GM19099 (cell line): ENCODE data around the gene COX14.

ENCODE experiments used
- POLR2A ChIP-seq: IDR thresholded peaks from 3 replicates; pipeline ENCODE4 v1.6.1; 2011; ENCODE audit warnings: low read depth; ENCODE audit not compliant: insufficient read length; ENCODE audit errors: extremely low read depth

COX14 gene

DNA sequence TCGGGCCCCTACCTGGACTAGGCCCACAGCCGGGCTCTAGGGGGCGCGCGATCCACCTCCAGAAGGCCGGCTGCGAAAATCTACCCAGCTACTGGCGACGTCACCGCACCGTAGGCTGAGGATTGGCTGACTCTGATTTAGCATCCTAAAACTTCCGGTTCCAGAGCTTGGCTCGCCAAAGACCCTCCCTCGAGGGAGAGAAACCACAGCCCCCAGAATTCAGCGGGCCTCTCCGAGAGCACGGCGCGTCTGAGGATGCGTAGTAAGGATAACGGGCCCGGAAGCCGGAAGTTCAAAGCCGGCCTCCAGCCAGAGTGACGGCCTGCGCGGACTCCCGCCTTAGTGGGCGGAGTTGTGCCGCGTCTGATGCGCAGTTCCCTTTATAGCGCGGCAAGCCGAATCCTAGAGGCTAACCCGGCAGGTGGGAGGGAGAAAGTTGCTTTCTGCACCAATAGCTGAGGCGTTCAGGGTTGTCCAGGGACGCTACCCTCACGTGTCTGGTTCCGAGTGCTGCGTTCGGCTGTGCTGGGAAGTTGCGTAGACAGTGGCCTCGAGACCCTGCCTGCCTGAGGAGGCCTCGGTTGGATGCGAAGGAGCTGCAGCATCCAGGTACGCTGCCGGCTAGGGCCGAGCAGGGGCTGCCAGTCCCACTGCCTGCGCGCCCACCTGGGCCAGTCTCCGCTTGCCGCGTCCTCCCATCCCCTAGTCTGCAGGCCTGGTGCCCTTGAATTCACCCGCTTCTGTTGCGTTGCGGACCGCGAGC, at the start of gene COX14:
COX14 (plus strand) TSS at position 544 of the 763 bp plus-strand sequence. CDS start 7,808 bp downstream, outside the sequence.
- TF ChIP-seq POLR2A: peak; percentile 94

DNA sequence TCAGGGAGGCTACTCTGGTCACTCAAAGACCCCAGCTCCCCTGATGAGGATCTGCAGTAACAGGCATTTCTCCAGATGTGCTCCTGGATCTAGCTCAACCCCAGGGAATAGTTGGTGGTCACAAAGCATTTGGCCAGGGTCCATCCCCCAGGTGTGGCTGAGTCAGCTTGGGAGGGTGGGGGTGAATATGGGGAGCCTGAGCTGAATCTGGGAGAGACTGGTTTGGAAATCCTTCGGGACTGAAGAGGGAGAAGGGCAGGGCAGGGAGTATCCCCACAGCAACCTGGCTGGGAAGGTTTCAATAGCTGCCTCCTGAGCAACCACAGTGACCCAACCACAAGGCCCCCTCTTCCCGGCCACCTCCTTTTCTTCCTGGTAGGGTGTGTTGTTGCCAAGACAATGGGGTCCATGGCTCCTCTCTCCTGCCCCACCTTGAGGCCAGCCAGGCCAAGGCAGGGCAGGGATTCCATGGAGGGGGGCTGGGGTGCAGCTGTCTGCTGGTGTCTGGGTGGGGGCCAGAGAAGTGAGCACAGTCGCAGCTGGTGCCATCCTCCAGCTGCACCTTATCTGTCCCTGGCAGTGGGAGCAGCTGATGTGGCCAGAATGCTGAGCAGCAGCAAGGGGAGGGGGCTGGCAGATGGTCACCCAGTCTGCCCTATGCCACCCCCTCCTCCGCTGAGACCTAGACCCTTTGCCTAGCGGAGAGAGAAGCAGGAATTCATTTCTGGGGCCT, 49.1 kb upstream of the COX14 start:
- TF ChIP-seq POLR2A: no peak

DNA sequence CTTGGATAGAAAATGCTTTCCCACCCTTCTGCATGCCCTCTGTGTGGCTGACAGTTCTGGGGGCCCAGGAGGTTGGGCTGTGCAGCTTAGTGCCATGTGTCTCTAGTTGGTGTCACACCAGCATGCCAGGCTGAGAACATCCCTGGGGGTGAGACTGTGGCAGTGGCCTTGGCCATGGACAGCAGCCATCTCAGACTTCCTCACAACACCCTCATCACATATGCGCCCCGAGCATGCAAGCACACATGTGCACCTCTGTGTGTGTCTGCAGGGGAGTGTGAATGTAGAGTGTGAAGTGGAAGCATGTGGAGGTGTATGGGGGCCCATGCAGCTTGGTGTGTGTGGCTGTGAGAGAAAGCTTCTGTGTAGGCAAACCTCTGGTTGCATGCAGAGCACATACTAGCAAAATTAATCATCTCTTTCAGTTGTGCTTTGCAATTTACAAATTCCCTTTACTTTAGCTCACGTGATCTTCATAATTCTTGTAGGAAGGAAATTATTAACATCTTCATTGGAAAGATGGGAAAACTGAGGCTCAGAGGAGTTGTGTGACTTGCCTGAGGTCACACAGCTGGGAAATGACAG, 46.2 kb upstream of the COX14 start:
- TF ChIP-seq POLR2A: no peak

DNA sequence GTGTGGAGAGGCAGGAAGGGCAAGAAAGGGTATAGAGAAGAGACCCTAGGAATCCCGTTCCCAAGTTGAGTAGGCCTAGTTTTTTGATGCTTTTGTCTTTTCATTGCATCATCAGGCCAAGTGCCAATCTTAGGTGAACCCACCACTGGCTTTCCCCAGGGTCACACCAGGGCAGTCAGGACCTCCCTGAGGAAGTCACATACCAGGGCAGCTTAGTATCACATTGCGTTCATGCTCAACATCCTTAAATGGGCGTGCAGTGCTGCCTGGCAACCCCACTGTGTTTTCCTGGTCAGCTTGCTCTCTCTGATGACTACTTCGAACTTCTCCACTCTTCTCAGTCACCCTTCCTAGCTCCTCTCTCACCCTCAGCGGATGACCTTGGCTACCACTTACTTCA, 45.6 kb upstream of the COX14 start:
- no peak for TF ChIP-seq POLR2A

DNA sequence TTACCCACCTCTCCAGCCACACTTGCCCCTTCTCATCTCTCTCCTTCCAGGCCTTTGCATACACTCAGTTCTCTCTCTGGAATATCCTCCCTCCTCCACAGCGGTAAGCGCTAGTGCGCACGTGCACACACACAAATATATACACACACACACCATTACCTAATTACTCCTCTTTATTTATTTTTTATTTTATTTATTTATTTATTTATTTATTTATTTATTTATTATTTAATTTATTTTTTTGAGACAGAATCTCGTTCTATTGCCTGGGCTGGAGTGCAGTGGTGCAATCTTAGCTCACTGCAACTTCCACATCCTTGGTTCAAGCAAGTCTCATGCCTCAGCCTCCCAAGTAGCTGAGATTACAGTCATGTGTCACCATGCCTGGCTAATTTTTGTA, 43.0 kb upstream of the COX14 start:
- TF ChIP-seq POLR2A: no peak

DNA sequence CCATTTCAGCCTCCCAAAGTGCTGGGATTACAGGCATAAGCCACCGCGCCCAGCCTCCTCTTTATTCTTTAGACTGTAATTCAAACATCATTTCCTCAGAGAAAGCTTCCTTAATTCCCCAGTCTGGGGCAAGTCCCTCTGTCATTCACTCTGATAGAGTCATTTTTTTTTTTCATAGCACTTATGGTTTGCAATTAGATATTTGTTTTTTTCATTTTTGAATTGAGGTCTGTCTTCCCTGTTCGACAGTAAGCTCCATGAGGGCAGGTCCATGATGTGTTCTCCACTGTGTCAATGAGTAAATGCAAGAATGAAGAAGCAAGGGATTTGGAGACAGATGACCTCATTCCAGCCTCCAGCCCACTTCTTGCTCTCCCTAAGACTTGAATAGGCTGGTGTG, 42.5 kb upstream of the COX14 start:
- no peak for TF ChIP-seq POLR2A

DNA sequence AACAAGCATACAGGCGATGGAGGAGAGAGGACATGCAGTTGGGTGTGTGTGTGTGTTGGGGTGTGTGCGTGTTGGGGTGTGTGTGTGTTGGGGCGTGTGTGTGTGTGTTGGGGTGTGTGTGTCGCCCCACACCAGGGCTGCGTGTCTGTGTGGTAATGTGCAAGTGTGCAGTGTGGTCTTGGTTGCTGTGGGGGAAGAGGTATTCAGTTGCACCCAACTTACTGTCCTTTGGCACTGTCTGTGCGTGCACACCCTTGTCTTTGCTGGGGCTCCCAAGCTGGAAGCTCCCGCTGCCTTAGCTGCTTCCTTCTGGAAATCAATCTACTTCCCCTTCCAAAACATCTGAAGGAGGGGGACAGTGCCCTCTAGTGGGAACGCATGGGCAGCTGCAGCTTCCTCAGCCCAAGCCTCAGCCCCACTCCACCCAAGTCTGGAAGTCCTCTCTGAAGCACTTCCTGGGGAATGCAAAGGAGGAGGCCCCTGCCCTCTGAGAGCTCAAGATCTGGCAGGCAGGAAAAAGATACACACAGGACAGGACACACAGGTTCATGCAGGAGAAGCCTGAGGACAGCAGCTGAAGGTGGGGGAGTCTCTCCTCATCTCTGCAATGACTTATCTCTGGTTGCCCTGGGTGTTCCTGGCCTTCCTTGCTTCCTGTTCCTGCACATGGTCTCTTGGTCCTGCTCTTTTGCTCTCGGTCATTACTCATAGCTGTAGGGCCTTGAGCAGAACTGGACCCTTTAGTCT, 41.5 kb upstream of the COX14 start:
- no peak for TF ChIP-seq POLR2A

DNA sequence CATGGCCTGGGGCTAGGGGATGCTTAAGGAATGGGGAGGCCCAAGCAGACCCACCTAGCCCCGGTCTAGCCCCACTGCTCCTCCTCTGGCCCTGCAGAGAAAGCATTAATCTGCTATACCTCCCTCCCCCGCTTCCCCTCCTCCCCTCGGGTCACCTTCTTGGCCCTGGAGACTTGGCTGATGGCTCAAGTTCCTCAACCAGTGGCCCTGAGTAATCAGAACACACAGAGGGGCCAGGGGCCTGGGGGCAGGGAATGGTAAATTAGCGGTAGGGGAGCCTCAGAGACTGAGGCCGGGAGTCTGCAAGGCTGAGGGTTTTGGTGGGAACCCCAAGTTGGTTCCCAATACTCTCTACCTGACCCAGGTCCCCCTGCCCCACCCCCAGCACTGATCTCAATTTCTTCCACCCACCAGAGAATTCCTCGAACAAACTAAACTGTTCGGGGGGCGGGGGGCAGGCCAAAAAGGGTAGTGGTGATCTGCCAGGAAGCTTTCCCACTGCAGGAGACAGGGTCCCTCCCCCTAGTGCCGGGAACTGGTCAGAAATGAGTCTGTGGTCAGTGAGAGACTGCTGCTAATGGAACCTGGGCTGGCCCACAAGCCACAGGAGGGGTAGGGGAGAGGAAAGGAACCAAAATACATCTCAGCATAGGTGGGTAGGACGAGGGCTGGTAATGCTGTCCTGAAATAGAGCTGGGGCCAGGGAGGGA, 39.7 kb upstream of the COX14 start:
- no peak for TF ChIP-seq POLR2A

DNA sequence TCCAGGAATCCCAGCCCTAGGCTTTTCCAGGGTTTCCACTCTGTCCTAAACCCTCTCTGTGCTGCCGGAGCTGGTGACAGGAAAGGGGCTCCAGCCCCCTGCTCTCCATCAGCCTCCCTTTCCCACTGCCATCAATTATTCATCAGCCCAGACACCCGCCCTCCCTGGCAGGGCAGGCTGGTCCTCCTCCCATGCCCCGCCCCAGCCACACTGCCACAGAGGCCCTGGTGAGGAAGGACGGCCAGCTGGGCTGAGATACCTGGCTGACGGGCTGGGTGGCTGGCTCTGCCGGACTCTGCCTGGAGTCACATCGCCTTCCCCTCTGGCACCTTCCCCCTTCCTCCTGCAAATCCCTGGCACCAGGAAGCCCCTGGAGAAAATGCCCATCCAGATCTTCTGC, 38.8 kb upstream of the COX14 start:
- no peak for TF ChIP-seq POLR2A

DNA sequence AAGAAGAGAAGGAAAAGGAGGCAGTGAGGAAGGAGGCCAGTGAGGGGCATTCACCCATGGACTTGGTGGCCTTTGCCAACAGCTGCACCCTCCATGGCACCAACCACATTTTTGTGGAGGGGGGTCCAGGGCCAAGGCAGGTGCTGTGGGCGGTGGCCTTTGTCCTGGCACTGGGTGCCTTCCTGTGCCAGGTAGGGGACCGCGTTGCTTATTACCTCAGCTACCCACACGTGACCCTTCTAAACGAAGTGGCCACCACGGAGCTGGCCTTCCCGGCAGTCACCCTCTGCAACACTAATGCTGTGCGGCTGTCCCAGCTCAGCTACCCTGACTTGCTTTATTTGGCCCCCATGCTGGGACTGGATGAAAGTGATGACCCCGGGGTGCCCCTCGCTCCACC, 38.3 kb upstream of the COX14 start:
- no peak for TF ChIP-seq POLR2A

DNA sequence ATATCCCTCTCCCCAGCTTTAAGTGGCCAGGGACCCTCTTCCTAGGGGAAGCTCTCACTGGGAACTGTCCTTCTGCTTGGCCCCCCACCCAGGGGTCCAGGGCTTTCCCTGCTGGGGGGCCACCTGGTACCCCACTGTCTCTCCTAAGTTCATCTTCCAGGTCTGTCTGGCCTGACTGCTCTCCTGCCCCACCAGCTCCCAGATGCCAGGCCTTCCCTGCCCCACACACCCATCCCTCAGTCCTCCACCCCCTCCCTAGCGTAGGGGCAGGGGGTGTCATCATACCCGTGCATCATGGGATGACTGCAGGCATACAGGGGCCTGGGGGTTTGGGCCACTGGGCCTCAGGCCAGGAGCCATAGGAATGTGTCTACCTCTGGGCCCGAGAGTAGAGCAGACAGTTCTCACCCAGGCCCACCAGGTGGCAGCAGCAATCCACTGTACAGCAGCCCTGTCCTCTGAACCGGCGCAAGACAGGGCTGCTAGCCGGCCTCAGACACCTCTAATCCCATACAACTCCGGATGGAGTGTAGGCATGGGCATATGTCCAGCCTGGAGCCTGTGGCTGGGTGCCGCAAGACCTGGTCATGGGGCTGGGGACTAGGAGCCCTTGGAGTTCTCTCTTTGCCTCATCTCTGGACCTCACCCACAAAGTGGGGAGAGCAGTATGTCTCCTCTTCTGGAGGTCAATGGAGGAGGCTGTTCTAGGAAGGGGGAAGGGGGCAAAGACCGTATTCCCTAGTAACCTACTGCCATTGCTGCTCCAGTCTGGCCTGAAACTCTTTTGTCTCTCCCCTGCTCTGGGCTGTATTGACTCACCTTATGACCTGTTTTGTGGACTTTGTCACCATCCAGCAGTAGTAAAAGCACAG, 36.9 kb upstream of the COX14 start:
- TF ChIP-seq POLR2A: no peak

DNA sequence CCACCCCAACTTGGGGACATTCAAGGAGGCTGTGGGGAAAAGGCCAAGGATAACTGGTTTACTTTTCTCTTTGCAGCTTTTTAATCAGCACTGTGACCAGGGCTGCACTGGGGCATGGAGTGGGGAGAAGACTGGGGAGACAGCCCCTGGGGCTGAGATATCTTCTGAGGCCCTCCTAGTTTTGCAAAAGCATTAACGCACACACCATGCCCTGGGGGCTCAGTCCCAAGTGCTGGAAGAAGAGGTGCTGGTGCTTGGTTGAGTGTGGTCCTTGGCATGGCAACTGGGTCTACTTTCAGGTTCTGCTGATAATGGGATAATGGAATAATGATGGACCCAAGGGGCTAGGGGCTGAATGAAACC, 36.2 kb upstream of the COX14 start:
- no peak for TF ChIP-seq POLR2A

DNA sequence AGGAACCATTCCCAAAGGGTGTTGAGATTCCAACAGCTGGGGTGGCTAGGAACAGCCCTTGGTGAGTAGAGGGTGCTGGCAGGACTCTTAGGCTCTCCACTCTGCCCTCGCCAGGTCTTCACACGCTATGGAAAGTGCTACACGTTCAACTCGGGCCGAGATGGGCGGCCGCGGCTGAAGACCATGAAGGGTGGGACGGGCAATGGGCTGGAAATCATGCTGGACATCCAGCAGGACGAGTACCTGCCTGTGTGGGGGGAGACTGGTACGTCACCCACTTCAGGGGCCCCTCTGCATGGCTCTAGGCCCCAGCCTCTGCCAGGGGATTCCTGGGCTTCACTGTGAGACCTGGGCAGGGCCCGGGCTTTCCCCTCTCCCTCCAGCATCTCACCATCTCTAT, 34.9 kb upstream of the COX14 start:
- TF ChIP-seq POLR2A: no peak

DNA sequence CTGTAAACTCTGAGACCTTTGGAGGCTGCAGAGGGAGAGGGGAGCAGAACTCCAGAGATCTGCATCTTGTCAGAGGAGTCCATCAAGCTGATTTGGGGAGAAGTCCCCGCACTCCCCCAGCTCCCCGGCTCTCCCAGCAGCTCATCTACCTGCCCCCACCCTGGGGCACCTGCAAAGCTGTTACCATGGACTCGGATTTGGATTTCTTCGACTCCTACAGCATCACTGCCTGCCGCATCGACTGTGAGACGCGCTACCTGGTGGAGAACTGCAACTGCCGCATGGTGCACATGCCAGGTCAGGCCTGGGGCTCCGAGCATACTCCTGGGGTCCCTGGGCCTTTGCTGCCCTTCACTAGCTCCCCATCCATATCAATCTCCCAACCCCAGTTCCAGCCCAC, 33.8 kb upstream of the COX14 start:
- TF ChIP-seq POLR2A: no peak
